LHCN-M2 (cell line): ENCODE measurements around the gene WSB2. TPM values are rescaled to one million over a fixed set of nuclear protein-coding genes. Genes with fewer than 3 reads are reported as not detected.

ENCODE experiments used
- DNase-seq: peaks from one replicate; pipeline ENCODE4 v3.0.0-alpha.2; 2012; ENCODE audit warnings: low read depth
- total RNA-seq: library from RNA; depleted of rRNA; stranded (reverse); fragments of >200 nt; gene quantifications from 2 replicates; pipeline ENCODE4 v1.2.3, GENCODE V29; 2014; rRNA removed

WSB2 gene
- total RNA-seq, 1 experiment from 2014 or later, result 126 TPM

GRCh38 chr12:117994551-117995438, 66.2 kb downstream of the WSB2 start:
- DNase-seq, result no peak

GRCh38 chr12:117986705-117987469, 74.1 kb downstream of the WSB2 start:
- DNase-seq, result peak; percentile 70

DNA sequence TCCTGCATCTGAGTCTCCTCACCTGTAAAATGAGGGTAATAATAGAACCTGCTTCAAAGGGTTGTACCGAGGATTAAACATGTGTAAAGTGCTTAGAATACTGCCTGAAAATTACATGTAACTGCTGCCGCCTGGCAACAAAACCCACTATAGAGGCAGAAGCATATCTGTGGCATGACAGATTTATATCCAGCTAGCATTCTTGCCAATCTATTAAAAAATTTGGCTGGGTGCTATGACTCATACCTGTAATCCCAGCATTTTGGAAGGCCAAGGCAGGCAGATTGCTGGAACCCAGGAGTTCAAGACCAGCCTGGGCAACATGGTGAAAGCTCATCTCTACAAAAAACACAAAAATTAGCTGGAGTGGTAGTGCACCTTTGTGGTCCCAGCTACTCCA, 75.8 kb downstream of the WSB2 start:
- DNase-seq, result peak; percentile 19

Other genes with a start within 250 kb of the WSB2 start
- under 0.01 TPM in 1 of 2 replicates, not detected in the other for gene KSR2, start 92.2 kb downstream of the WSB2 start, total RNA-seq
- 39.2 and 47.5 TPM in 2 replicates for gene RFC5, start 44.5 kb downstream of the WSB2 start, total RNA-seq
- gene VSIG10, start 42.8 kb upstream of the WSB2 start, total RNA-seq, result 17.1 and 20.8 TPM in 2 replicates
- 256 and 275 TPM in 2 replicates for gene PEBP1, start 74.9 kb upstream of the WSB2 start, total RNA-seq